Forelimb muscle (tissue), 1 donor: ENCODE data around the gene CD34. TPM values are rescaled to one million over a fixed set of nuclear protein-coding genes. Genes with fewer than 3 reads are reported as not detected.
"Not testable (repeated sequence)": the region's sequence is repeated elsewhere in the genome, so short reads cannot be mapped to it uniquely, and the experiment has no call there.

Experiments used
- DNase-seq: peaks from one replicate; pipeline ENCODE4 v3.0.0-alpha.2; 2013; ENCODE audit warnings: low read depth
- polyA plus RNA-seq: library from polyadenylated mRNA; unstranded; fragments of 120-200 nt; gene quantifications from one replicate; pipeline ENCODE4 v1.2.1, GENCODE V29; 2013; ENCODE audit not compliant: insufficient read length

CD34 gene
- polyA plus RNA-seq, 1 donor, result 147 TPM

DNA sequence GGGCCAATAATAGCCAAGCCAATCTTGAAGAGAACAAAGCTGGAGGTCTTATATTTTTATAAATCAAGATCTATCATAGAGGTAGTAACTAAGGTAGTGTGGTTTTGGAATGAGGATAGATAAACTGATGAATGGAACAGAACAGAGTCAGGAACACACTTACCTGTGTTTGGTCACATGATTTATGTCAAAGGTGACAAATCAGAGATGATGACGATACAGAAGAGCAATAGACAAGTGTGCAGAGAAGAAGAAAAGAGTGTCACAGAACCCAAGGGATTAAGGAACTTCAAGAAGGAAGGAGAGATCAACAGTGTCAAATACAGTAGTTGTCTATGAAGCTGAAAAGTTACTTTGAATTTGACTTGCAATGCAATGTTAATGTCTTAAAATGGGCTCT, 16.1 kb upstream of the CD34 start:
- DNase-seq, result no peak

DNA sequence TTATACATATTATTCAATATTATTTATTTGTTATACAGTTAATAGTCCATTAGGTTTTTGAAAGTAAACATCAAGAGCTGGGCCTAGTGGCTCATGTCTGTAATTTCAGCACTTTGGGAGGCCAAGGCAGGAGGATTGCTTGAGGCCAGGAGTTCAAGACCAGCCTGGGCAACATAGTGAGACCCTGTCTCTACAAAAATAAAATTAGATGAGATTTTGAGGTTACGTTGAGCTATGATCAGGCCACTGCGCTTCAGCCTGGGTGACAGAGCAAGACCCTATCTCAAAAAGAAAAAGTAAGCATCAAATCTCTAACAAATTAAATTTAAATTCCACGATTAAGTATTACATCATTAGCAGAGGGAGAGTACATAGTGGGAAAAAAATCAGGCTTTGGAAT, 15.0 kb upstream of the CD34 start:
- not testable (repeated sequence) for DNase-seq

DNA sequence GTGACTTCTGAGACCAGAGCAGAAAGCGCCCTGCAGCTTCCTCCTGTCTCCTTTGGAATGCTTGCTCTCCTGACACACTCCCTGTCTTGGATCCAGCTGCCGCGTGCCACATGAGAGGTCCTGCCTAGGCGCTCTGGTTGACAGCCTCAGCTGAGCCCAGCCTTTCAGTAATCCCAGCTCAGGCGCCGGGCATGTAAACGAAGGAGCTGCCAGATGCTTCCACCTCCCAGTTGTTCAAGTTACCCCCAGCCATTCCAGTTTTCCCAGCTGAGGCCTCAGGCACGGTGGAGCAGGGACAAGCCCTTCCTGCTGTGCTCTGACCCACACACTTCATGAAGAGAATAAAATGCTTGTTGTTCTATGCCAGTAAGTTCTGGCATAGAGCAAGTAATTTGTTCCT, 14.3 kb upstream of the CD34 start:
- DNase-seq, result no peak

DNA sequence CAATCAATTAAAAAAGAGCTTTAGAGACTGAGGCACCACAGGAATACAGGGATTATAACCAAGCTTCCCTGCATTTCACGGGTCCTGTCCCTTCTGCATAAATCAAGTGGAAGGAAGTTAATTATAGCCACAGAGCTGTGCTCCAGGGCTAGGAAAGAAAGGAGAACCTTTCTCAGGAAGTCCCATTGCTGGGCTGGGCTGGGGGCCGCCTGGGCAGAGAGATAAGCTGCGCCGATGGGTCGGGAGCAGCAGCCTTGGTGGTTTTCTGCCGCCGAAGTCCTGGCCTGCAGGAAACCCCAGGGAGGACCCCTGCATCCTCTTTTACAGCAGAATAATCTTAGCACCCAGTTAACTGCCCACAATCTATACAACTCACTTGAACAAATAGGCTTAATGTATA, 12.6 kb upstream of the CD34 start:
- no peak for DNase-seq

DNA sequence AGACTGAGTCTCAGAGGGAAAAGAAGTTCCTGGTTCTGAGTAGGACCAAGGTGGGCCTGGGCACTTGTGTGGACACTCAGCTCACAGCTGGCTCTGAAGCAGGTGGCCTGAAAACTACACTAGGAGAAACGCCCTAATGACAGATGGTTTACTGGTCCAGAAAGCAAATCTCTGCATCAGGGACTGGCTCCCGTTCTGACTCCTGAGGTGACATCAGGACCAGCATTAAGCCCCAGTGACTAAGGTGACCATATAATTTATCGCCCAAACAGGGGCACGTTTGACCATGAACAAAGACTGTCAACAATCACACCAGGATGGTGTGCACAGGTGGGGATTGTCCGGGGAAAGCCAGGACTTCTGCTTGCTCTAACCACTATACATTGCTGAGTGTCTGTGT, 12.2 kb upstream of the CD34 start:
- DNase-seq, result no peak

DNA sequence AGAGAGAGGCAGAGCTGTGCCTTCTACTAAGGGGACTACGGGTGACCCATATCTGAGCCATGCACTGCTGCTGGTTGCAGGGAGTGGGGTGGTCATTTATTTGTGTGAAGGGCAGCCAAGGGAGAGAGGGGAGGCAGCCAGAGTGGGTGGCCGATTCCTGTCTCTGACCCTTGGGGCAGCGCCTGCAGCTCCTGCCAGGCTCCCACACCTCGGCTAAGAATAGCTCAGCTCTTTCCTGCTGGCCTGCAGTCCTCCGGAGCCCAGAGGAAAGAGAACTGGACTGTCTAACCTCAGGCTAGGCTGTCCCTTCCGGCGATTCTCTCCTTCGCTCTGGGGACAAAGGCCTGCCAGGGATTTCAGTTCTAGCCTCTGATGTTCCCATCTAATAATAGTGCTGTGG, 11.6 kb upstream of the CD34 start:
- DNase-seq, result no peak

DNA sequence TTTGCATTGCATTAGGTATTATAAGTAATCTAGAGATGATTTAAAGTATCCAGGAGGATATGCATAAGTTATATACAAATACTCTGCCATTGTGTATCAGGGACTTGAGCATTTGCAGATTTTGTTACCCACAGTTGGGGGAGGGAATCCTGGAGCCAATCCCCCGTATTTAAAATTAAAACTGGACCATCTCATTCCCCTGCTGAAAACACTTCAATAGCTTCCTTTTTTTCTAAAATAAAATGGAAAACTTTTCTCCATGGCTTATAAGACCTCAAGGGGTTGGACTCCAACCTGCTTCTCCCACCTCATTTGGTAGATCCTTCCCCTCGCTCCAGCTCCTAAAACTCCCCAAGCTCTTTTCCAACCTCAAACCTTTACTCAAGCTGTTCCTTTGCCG, 10.4 kb upstream of the CD34 start:
- no peak for DNase-seq

DNA sequence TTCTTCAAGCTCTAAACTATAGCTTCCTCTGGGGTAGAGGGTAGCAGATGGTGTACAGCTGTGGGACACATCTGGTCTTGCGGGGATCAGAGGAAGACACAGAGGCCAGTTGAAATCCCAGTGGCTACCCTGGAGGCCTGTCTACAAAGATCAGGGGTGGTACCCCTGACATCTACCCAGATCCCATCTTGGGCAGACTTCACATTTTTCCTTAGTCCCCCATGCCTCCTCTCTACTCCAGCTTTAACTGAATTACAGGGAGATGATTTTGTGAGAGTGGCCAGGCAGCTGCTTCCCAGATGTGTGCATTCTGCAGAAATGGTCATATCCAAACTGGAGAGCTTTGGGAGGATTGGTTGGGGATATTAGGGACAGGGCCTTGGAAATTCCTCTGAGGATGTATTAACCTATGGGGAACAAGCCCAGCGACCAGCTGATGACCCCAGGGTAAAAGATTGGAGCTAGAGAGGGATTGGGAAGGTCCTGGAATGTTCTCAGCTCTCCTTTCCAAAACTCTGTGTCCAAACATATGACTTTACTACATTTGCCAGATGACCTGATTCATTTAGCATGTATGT, 9.6 kb upstream of the CD34 start:
- DNase-seq, result no peak

DNA sequence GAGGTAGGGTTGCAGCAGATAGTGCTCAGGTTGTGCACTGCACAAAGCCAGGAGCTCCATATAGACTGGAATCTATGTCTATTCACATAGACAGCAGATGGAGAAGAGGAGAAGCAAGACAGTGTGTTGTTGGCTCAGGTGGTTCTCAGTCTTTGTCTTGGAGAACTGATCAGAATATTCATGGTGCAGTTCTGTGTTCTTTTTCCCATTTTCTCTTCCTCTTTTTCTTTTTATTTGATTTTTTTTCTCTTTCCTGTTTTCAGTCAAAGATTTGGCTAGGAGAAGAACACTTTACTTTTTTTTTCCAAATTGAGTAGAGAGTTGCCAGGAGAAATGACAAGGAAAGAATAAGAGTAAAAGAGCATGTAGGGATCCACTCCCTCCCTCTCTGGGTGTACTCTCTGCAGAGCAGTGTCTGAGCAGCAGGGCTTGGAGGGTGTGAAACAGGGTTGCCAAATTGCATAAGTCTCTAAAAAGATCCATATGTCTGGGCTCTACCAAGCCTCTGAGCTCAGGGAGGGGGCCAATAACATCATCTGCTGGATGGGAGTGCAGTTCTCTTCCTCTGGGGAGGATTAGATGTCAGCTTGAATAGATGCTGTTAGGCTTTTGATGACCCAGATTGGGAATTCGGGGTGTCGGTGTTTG, 8.7 kb upstream of the CD34 start:
- DNase-seq, result peak; percentile 90

DNA sequence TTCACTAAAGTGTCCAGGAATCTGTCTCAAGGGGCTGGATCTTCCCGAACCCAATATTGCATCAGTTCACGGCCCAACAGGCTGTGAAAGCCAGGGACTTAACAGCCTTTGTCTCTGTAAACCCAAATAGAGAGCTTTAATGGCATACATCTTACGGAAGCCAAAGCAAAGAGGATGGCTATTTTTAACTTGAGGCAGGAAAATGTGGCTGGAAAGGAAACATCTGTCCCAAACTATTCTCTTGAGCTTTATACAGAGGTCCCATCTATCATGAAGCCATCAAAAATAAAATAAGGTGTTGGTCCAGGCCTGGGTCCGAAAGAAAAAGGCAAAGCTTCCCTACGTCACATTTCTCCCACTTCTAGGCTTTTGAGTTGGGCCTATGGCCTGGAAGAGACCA, 7.7 kb upstream of the CD34 start:
- DNase-seq, result no peak

DNA sequence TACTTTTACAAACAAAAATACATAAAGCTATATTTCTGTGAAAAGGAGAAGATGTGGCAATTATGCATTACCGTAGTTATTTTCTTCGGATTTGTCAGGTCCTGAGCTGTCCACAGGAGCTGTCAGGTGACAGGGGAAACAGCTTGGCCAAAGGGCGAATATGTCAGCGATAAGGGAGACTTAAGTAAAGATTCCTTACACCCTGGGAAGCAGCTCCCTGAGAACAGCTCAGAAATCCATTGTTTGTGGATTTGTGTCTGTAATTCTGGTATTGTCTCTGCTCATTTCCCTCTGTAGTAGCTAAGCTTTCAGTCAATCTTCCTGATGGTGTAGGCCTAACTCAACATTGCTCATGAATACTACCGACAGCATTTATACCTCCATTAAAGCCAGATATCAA, 7.1 kb upstream of the CD34 start:
- DNase-seq, result no peak

- no peak for DNase-seq
Measured at GRCh38 chr1:207917080-207917479, 6.2 kb upstream of the CD34 start.

DNA sequence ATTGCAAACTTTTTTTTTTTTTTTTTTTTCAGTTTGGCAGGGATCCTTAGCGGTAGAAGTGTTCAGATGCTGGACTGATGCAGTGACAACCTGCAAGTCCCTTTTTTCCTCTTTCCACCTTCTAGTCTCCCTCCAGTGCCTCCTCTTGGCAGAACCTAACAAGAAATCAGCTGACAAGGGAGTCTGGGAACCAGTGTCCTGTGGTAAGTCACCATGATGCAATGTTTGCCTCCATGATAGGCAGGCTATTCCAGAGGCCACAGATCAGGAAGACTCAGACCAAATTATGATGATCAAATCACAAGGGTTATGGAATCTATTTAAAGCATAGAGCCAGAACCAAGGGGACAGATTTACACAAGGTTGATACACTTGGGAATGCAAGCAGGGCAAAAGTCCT, 3.0 kb upstream of the CD34 start:
- DNase-seq, result no peak

DNA sequence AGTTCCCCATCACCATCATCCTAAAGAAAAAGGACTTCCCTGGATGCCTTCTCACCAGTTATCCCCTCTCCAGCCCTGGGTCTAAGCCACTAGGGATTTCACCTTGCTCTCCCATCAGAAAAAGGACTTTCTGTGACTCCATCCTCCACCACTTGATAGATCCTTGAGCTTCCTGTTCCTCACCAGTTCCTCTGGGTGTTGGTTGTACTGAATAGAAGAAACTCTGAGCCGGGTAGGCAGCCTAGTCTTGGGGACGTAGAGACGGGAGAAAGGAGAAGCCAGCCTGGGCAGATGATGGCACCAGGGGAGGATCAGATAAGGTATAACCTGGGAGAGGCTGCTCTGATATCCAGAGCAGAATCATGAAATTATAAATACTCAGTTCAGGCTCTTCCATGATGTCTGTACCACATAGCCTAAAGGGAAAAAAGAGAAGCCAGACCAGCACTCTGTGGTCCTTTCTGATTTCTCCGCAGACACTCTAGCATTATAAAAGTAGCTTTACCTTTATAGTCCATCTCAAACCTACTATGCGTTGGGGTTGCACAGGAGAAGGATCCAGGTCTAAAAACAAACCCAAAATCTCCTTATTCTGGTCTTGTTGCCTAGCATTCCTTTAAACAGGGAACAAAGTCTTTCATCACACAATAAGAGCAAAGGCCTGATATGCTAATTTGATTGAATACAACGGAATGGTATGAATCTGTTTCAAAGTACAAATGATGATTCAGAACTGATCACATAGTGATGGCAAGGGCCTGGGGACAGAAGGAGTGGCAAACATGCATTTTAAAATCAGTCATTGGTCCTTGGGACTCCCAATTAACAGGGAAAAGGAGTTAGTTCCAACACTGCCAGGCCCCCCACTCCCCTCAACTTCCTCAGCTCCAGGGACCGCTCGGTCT, 1.2 kb upstream of the CD34 start:
- no peak for DNase-seq

GRCh38 chr1:207909687-207910086, 1.2 kb downstream of the CD34 start:
- no peak for DNase-seq

DNA sequence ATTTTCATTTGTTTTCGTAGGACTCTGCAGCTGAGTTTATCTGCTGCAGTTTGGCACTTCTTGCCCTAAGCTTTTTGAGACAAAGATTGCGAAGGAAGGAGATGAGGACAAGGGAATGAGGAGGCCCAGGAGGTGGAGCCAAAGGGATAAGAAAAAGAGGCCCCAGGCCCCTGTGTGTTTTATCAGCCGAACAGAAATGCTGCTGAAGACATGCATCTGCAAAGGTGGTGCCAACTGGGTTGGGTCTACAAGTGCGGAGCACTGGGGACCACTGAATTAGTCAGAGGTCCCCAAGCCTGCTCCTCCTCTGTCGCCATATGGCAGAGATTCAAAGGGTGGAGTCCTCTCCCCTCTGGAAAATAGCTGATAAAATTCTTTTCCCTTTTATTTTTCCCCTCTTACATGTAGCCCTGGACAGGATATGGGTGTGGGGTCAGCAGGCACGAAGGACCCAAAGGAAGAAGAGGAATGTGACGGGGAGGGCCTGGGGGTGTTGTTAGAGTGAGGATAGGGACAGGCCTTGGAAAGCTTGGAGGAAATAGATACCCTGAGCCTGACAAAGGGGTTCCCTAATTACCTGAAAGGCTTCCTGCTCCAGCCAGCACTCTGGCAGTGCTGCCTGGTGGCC, 2.7 kb downstream of the CD34 start:
- no peak for DNase-seq

DNA sequence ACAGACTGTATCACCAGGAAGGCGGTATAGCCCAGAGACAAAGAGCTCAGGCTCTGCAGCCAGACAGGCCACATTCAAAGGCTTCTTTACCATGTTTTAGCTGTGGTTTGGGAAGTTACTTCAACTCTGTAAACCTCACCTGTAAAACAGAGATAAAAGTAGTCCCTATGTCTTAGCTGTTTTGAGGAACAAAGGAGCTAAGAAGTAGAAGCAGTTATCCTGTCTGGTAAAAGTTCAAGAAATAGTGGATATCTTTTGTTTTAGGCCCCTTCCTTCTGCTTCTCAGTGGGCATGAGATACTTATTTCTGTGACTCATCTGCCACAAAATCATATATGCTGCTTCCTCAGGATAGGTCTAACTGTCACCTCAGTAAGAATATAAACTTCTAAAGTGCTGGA, 6.5 kb downstream of the CD34 start:
- no peak for DNase-seq

- no peak for DNase-seq
Measured at GRCh38 chr1:207903767-207904166, 7.2 kb downstream of the CD34 start.

GRCh38 chr1:207903053-207903452, 7.9 kb downstream of the CD34 start:
- DNase-seq, result no peak

DNA sequence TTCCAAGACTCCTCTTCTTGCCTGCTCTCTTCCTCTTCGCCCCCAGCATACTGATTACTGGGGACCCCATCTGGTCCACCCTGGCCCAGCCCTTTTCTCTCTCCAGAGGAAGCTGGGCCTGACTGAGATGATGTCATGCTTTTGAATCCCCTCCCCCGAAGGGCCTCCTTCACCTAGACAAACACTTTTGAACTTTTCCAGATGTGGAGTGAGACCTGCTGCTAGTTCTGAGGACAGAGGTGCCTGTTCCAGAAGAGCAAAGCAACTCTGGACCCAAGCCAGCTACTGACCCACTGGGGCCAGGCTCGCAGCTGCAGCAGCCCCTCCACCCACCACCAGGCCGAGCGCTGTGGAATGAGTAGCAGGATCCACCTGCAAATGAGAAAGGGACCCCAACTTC, 8.4 kb downstream of the CD34 start:
- DNase-seq, result no peak

DNA sequence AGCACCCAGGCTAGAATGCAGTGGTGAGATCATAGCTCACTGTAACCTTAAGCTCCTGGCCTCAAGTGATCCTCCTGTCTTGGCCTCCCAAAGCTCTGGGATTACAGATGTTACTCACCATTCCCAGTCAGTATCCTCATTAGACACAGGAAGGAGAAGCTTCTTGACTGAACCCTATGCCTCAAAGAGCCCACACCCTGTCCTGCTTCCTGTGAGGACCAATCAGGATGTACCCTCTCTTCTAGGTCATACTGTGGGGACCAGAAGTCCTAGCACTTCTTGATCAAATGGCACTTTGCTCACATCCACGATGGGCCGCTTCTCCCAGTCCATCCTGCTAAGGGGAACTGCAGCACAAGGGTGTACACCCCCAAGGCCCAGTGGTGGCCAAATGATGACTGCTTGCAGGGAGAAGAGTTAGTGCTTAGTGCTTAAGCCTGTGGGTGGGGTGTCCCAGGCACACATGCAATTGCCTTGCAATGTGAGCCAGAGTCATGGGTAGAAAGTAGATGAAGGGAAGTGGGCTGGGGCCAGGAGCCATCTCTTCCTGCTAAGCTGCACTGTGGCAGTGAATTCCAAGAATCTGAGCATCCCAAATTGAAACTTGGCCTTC, 9.8 kb downstream of the CD34 start:
- DNase-seq, result no peak

GRCh38 chr1:207898836-207899235, 12.1 kb downstream of the CD34 start:
- DNase-seq, result no peak
